ENCODE data around the gene IL1RL2.

GRCh38 chr2:102251849-102252203 is 65.0 kb downstream of the IL1RL2 start:
- no peak for TF ChIP-seq SUZ12 (IDR thresholded peaks at IDR 0.05; ENCODE audit: extremely low read depth, insufficient read depth, insufficient read length)
- TF ChIP-seq YY1 (IDR thresholded peaks at IDR 0.05; ENCODE audit: insufficient read depth, insufficient read length), result no peak
